Sigmoid colon (tissue), 7 donors: ENCODE data around the gene WSCD1. TPM values are rescaled to one million over a fixed set of nuclear protein-coding genes. Genes with fewer than 3 reads are reported as not detected.

Source experiments
- DNase-seq: peaks from one replicate; pipeline ENCODE4 v3.0.0-alpha.2; 2019
- H3K27ac ChIP-seq, 4 donors: fragments of 200-600 bp; sonication (generic); one replicate each; pipeline ENCODE4 v1.5.1; 2016 to 2019; ENCODE audit warnings: mild to moderate bottlenecking in 1 of 4
- H3K27me3 ChIP-seq, 3 donors: fragments of 200-600 bp; sonication (generic); one replicate each; pipeline ENCODE4 v1.5.1; 2019; ENCODE audit warnings: mild to moderate bottlenecking in 1 of 3
- H3K36me3 ChIP-seq, 4 donors: fragments of 200-600 bp; sonication (generic); one replicate each; pipeline ENCODE4 v1.5.1; 2016 to 2019
- H3K4me1 ChIP-seq, 4 donors: fragments of 200-600 bp; sonication (generic); one replicate each; pipeline ENCODE4 v1.5.1; 2017 to 2019
- H3K4me3 ChIP-seq, 4 donors: fragments of 200-600 bp; sonication (generic); one replicate each; pipeline ENCODE4 v1.5.1; 2017 to 2019; ENCODE audit warnings: mild to moderate bottlenecking in 2 of 4, moderate library complexity in 1 of 4
- H3K9me3 ChIP-seq, 4 donors: fragments of 200-600 bp in 3 of 4; sonication (generic) in 3 of 4; one replicate each; pipeline versions ENCODE4 v1.5.1 to v1.6.1; 2013 to 2019
- EP300 ChIP-seq, 4 donors: sonication (generic); formaldehyde crosslinking; IDR thresholded peaks; one replicate each; pipeline ENCODE4 v1.6.1; 2017; ENCODE audit warnings: antibody characterized with exemption in 4 of 4
- POLR2A ChIP-seq, 2 donors: fragments of 450-650 bp; IDR thresholded peaks; one replicate each; pipeline ENCODE4 v1.6.1; 2016; ENCODE audit warnings: antibody characterized with exemption in 2 of 2, mild to moderate bottlenecking in 2 of 2, moderate library complexity in 2 of 2
- POLR2AphosphoS5 ChIP-seq, 4 donors: sonication (generic); formaldehyde crosslinking; IDR thresholded peaks; one replicate each; pipeline ENCODE4 v1.6.1; 2017; ENCODE audit warnings: antibody characterized with exemption in 4 of 4
- WGBS, 2 donors: extraction: QIAGEN DNeasy Blood & Tissue Kit; methylation state at CpG; one replicate each; pipeline ENCODE4 v1.1.7; 2013; 5-methylcytosine and 5-hydroxymethylcytosine counted together
- intact Hi-C: fragments of 100-400 bp; cut with DNase I; formaldehyde crosslinking; loops from one replicate; pipeline ENCODE4 v1.15.1; 2023
- polyA plus RNA-seq, 3 donors: library from polyadenylated mRNA; stranded (reverse); fragments of 200-250 nt; gene quantifications; one replicate each; pipeline ENCODE4 v1.2.3, GENCODE V29; 2013
- total RNA-seq, 4 donors: library from RNA; depleted of rRNA; stranded (reverse); fragments of >200 nt; gene quantifications; one replicate each; pipeline ENCODE4 v1.1.0, GENCODE V29; 2016
- TF ChIP-seq, protein P1 (sequence below), 4 experiments: fragments of 450-650 bp in 3 of 4; fragments of 200-600 bp in 1 of 4; IDR thresholded peaks; one replicate each; pipeline ENCODE4 v1.5.1; 2016 to 2019; ENCODE audit warnings: antibody characterized with exemption in 4 of 4, mild to moderate bottlenecking in 3 of 4, moderate library complexity in 2 of 4
- donor health status: healthy with polysubstance abuse.
- donor health status: Bipolar disorder and iron deficiency.
- donor health status: healthy.

WSCD1 gene
- total and polyA plus RNA-seq, 7 donors: 1.6 to 9.6 (median 3.8) TPM

DNA sequence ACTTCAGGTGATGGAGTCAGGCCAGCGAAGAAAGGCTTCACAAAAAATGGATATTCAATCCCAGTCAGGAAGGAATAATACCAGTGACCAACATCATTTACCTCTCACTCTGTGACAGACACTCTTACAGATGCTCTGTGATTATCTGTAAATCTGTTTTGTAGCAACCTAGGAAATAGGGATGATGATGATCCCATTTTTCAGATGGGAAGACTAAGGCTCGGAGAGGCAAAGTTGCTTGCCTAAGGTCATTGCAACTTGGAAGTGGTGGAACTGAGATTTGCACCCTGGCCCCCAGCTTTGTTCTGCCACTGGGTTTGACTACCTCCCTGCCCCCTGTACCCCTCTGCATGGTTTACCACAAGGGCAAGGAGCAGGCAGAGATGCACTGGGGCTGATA, 14.1 kb upstream of the WSCD1 start:
- Histone ChIP-seq H3K4me1 (no peaks in the 10 kb centered on the region), H3K27me3 (peaks cover 0 to 25% (median 0%) of the 10 kb centered on the region in 3 donors), H3K4me3 (no peak overlapping the region), H3K36me3 (no peaks in the 10 kb centered on the region), H3K27ac (no peak overlapping the region), H3K9me3 (no peaks in the 10 kb centered on the region)
- no peak for DNase-seq
- intact Hi-C loops: no loop called here
- 83 to 93% methylated on average over 2 of the region's 2 CpGs for WGBS, 2 donors
- TF ChIP-seq EP300 (IDR thresholded peaks at IDR 0.05): no peak
- no peak for TF ChIP-seq POLR2A (IDR thresholded peaks at IDR 0.05)
- TF ChIP-seq, protein P1, sequence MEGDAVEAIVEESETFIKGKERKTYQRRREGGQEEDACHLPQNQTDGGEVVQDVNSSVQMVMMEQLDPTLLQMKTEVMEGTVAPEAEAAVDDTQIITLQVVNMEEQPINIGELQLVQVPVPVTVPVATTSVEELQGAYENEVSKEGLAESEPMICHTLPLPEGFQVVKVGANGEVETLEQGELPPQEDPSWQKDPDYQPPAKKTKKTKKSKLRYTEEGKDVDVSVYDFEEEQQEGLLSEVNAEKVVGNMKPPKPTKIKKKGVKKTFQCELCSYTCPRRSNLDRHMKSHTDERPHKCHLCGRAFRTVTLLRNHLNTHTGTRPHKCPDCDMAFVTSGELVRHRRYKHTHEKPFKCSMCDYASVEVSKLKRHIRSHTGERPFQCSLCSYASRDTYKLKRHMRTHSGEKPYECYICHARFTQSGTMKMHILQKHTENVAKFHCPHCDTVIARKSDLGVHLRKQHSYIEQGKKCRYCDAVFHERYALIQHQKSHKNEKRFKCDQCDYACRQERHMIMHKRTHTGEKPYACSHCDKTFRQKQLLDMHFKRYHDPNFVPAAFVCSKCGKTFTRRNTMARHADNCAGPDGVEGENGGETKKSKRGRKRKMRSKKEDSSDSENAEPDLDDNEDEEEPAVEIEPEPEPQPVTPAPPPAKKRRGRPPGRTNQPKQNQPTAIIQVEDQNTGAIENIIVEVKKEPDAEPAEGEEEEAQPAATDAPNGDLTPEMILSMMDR (IDR thresholded peaks at IDR 0.05): no peak
- no peak for TF ChIP-seq POLR2AphosphoS5 (IDR thresholded peaks at IDR 0.05)

DNA sequence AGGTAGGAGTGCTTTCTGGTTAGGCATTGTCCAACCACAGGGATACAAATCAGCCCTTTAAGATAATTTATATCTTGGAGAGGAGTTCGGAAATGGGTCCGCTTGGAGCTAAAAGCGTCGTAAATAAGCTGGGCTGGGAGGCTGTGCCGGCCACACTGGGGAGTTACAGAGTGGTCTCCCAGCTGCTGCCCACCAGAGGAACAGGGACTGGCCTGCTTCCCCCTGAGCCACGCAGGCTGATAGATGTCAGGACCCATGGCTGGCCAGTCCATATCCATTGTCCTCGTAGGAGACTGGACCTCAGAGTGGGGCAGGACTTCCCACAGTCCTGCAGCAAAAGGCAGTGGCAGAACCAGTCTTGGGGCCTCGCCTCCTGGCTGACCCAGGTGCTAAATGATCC, 12.6 kb upstream of the WSCD1 start:
- no peak for DNase-seq
- 61 to 64% methylated on average over 8 of the region's 8 CpGs for WGBS, 2 donors
- TF ChIP-seq, protein P1 (IDR thresholded peaks at IDR 0.05): no peak
- TF ChIP-seq POLR2AphosphoS5 (IDR thresholded peaks at IDR 0.05) (no peak), POLR2A (IDR thresholded peaks at IDR 0.05) (no peak), EP300 (IDR thresholded peaks at IDR 0.05) (no peak)
- intact Hi-C loops: no loop called here
- Histone ChIP-seq H3K27ac (no peak overlapping the region), H3K36me3 (no peaks in the 10 kb centered on the region), H3K27me3 (peaks cover 0 to 28% (median 0%) of the 10 kb centered on the region in 3 donors), H3K4me1 (no peaks in the 10 kb centered on the region), H3K9me3 (no peaks in the 10 kb centered on the region), H3K4me3 (no peak overlapping the region)

DNA sequence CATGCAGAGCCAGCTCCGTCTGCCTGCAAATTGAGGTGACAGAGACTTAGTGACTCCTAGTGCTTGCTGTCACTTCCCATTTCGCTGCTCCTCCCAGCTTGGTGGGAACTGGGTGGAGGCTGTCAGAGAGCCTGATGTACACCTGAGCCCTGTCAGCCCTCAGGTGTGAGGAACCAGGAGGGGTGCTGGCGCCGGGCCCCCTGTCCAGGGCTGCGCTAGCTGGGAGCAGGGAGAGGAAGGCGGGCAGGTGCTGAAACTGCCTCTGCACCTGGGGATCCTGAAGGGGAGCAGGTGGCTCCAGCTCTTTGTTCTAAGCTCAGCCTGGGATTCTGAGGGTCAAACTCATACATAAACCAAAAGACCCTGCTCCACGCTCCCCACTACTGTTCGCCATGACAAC, 10.8 kb upstream of the WSCD1 start:
- no peaks in the 10 kb centered on the region for H3K4me1 ChIP-seq
- DNase-seq: no peak
- 69 to 77% methylated on average over 8 of the region's 8 CpGs for WGBS, 2 donors
- peaks cover 0 to 35% (median 0%) of the 10 kb centered on the region in 3 donors for H3K27me3 ChIP-seq
- no peak overlapping the region for H3K4me3 ChIP-seq
- TF ChIP-seq, protein P1 (IDR thresholded peaks at IDR 0.05): no peak
- TF ChIP-seq POLR2AphosphoS5 (IDR thresholded peaks at IDR 0.05) (no peak), POLR2A (IDR thresholded peaks at IDR 0.05) (no peak), EP300 (IDR thresholded peaks at IDR 0.05) (no peak)
- H3K27ac ChIP-seq: no peak overlapping the region
- H3K9me3 ChIP-seq: no peaks in the 10 kb centered on the region
- intact Hi-C loops: no loop called here
- no peaks in the 10 kb centered on the region for H3K36me3 ChIP-seq

DNA sequence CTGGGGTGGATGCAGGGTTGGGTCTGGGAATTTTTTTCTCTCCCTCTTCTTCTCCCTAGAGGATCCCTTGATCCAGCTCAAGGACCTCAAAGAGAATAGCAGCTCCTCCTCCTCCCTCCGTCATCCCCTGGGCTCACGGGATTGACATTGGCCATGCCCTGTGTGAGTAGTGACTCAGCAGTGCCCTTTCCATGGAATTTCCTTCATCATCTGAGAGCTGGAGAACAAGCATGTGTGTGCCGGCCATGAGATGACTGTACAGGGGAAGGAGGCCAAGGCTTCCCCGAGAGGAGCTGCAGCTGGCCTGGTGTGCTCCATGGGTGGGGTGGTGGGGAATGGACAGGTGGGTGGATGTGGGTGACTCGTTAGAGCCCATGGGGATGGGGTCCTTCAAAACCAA, 8.9 kb upstream of the WSCD1 start:
- intact Hi-C loops: no loop called here
- H3K27me3 ChIP-seq: peaks cover 0 to 30% (median 0%) of the 10 kb centered on the region in 3 donors
- WGBS, 2 donors: 53 to 69% methylated on average over 5 of the region's 5 CpGs
- DNase-seq: no peak
- no peak overlapping the region for H3K27ac ChIP-seq
- TF ChIP-seq, protein P1 (IDR thresholded peaks at IDR 0.05): no peak
- peak in 2 of 4 donors; percentile 10 to 37 for TF ChIP-seq POLR2AphosphoS5 (IDR thresholded peaks at IDR 0.05)
- no peaks in the 10 kb centered on the region for H3K36me3 ChIP-seq
- no peak overlapping the region for H3K4me3 ChIP-seq
- H3K9me3 ChIP-seq: no peaks in the 10 kb centered on the region
- no peaks in the 10 kb centered on the region for H3K4me1 ChIP-seq

DNA sequence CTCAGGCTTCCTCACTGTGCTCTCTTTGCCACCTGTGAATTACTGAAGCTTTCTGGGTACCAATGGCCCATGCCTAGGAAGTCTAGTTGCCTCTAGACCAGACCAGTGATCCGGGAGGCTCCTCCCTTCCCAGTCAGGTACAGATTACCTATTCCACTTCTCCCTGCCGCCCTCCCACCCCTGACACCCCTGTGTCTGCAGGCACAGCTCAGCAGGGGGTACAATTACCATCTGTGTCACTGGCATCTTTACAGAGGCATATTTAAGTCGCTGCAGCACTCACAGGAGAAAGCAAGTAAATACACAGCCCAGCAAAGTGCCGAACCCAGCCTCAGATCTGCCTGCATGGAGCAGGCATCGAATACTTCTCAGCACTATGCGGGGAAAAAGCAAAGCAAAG, 5.3 kb upstream of the WSCD1 start:
- Histone ChIP-seq H3K4me3 (no peak overlapping the region), H3K9me3 (no peaks in the 10 kb centered on the region), H3K27ac (no peak overlapping the region), H3K4me1 (peaks cover 0 to 10% (median 4%) of the 10 kb centered on the region in 4 donors), H3K27me3 (peaks cover 0 to 18% (median 0%) of the 10 kb centered on the region in 3 donors), H3K36me3 (no peaks in the 10 kb centered on the region)
- 45 to 53% methylated on average over 6 of the region's 6 CpGs for WGBS, 2 donors
- TF ChIP-seq, protein P1 (IDR thresholded peaks at IDR 0.05): no peak
- TF ChIP-seq EP300 (IDR thresholded peaks at IDR 0.05) (no peak), POLR2AphosphoS5 (IDR thresholded peaks at IDR 0.05) (no peak), POLR2A (IDR thresholded peaks at IDR 0.05) (no peak)
- no peak for DNase-seq
- intact Hi-C loops: no loop called here
